M059J (cell line): Measurements from ENCODE around the gene CROCC2. TPM values are rescaled to one million over a fixed set of nuclear protein-coding genes. Genes with fewer than 3 reads are reported as not detected.

Experiments
- DNase-seq: peaks from one replicate; pipeline ENCODE4 v3.0.0-alpha.2; 2012; ENCODE audit warnings: low read depth
- total RNA-seq: library from RNA; depleted of rRNA; stranded (reverse); fragments of >200 nt; shearing (Covaris generic); gene quantifications from 2 replicates; pipeline ENCODE4 v1.2.3, GENCODE V29; 2014

CROCC2 gene
- total RNA-seq, 1 experiment from 2014 or later: not detected

GRCh38 chr2:240956171-240956934 lies 50.2 kb downstream of the CROCC2 start:
- no peak for DNase-seq

GRCh38 chr2:240956935-240957655 lies 51.0 kb downstream of the CROCC2 start:
- no peak for DNase-seq

- DNase-seq: no peak
Measured at GRCh38 chr2:240957656-240958365, 51.7 kb downstream of the CROCC2 start.

GRCh38 chr2:240958366-240959213 lies 52.5 kb downstream of the CROCC2 start:
- DNase-seq: no peak

- DNase-seq: no peak
Measured at GRCh38 chr2:240959214-240959940, 53.2 kb downstream of the CROCC2 start.

GRCh38 chr2:240959941-240960308 lies 53.8 kb downstream of the CROCC2 start:
- no peak for DNase-seq

GRCh38 chr2:240960309-240960970 lies 54.3 kb downstream of the CROCC2 start:
- DNase-seq: no peak

- no peak for DNase-seq
Measured at GRCh38 chr2:240960971-240961876, 55.1 kb downstream of the CROCC2 start.

- no peak for DNase-seq
Measured at GRCh38 chr2:240961910-240962299, 55.8 kb downstream of the CROCC2 start.

GRCh38 chr2:240962300-240963064 lies 56.3 kb downstream of the CROCC2 start:
- DNase-seq: no peak

- DNase-seq: no peak
Measured at GRCh38 chr2:240963065-240963867, 57.1 kb downstream of the CROCC2 start.

GRCh38 chr2:240963868-240964703 lies 58.0 kb downstream of the CROCC2 start:
- no peak for DNase-seq

GRCh38 chr2:240964704-240965295 lies 58.7 kb downstream of the CROCC2 start:
- DNase-seq: no peak

GRCh38 chr2:240965296-240965904 lies 59.3 kb downstream of the CROCC2 start:
- no peak for DNase-seq

GRCh38 chr2:240965905-240966456 lies 59.8 kb downstream of the CROCC2 start:
- DNase-seq: no peak

GRCh38 chr2:240966457-240966905 lies 60.3 kb downstream of the CROCC2 start:
- no peak for DNase-seq
